HL-60/S4 (cell line): ENCODE measurements around the gene PPP1R14D.
"Not testable (repeated sequence)": the region's sequence is repeated elsewhere in the genome, so short reads cannot be mapped to it uniquely, and the experiment has no call there.

ENCODE experiments used
- in situ Hi-C: fragments of 300-500 bp; cut with MboI; formaldehyde crosslinking; loops from 2 replicates; pipeline ENCODE4 v1.14.3; 2022; ENCODE audit warnings: low sequenced_read_pairs

PPP1R14D gene, protein sequence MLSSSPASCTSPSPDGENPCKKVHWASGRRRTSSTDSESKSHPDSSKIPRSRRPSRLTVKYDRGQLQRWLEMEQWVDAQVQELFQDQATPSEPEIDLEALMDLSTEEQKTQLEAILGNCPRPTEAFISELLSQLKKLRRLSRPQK

DNA sequence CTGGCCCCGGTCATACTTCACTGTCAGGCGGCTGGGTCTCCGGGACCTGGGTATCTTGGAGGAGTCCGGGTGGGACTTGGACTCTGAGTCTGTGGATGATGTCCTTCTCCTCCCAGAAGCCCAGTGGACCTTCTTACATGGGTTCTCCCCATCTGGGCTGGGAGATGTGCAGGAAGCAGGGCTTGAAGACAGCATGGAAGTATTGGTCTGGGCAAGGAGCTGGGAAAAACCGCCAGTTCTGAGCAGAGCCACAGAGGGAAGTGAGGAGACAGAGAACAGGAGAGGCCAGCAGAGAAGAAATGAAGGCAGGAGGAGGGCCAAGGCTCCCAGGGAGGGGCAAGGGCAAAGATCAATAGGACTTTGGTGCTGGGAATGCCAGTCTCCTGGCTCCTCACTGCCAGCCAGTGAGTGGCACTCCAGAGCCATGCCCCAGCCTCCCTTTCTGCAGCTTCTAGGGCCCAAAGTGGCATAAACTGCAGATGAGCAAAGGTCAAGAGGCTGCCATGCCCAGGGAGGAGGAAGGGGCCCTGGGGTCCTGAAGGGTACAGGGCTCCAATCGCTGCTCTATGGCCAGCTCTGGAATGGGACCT is at the start of gene PPP1R14D:
PPP1R14D (minus strand) TSS at position 262 of the 590 bp plus-strand sequence; CDS start at position 195, 67 bp downstream.
- in situ Hi-C loops = no loop called here

- in situ Hi-C loops = no loop called here
Measured at GRCh38 chr15:40877694-40878093, 49.2 kb upstream of the PPP1R14D start.

- in situ Hi-C loops = no loop called here
Measured at GRCh38 chr15:40875991-40876730, 47.7 kb upstream of the PPP1R14D start.

- in situ Hi-C loops = no loop called here
Measured at GRCh38 chr15:40873694-40874561, 45.4 kb upstream of the PPP1R14D start, which contains the start of gene RHOV. Gene RHOV (minus strand): TSS chr15:40874234. CDS start chr15:40874139, 95 bp downstream.

DNA sequence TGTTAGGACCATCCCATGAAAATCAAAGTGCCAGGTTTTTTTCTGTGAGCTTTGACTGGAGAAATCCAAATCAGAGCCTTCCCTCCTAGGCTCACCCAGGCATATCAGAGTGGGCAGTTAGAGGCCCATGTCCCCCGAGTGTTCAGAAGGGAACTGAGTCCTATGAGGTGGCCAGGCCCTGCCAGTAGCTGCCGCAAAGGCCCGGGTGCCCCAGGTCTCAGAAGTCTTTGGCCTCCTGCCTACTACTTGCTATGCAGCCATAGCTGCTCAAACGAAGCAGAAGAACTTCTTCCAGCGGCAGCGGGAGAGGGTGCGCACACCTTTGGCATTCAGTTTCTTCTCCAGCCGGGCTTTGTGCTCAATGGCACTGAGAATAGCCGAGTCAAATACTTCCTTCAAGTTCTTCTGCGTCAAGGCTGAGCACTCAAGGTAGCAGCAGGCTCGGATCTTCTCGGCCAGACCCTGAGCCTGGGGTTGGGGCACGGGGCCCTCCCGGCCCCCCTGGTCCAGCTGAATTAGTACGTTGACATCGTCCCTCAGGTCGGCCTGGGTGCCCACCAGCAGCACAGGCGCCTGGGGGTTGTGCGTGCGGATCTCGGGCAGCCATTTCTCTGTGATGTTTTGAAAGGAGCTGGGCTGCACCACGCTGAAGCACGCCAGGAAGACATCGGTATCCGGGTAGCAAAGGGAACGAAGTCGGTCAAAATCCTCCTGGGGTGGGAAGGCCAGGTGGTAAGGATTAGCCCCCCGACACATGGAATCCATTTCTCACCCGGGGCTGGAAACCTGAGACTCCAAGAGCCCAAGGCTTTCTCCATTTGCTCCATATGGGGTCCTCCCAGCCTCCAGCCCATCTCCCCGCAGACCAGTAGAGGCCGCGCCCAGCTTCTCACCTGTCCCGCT is 44.5 kb upstream of the PPP1R14D start:
- in situ Hi-C loops = no loop called here

GRCh38 chr15:40871749-40872617 is 43.5 kb upstream of the PPP1R14D start:
- in situ Hi-C loops = no loop called here

DNA sequence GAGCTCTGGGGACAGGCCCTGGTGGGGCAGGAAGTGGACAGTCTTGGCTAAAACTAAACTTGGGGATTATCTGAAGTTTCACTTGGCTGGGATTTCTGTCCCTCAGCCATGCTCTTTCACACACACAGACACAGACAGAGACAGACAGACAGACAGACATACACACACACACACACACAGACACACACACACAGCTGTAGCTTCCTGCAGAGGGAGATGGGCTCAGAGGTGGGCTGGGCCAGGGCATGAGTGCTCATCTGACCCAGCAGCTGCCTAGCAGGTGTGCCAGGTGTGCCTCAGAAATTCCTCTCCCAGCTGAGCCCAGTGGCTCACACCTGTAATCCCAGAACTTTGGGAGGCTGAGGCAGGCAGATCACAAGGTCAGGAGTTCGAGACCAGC is 42.2 kb upstream of the PPP1R14D start:
- in situ Hi-C loops = no loop called here

DNA sequence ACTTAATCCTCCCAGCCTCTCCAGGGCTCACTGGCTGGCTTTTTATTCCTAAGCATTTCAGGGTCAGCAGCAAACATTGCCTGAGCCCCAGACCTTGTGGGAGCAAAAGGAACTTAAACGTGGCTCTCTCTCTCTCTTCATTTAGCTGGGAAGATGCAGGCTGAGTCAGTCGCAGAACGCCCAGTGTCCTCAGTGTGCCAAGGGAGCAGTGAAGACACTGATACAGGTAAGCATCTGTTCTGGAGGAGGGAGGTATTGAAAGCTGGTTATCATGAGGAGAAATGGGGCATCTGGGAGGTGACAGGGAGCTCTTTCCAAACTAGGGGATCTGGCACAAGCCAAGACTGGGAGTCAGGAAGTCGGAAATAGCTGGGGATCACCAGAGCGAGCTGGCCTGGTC is 41.2 kb upstream of the PPP1R14D start:
- in situ Hi-C loops = no loop called here

DNA sequence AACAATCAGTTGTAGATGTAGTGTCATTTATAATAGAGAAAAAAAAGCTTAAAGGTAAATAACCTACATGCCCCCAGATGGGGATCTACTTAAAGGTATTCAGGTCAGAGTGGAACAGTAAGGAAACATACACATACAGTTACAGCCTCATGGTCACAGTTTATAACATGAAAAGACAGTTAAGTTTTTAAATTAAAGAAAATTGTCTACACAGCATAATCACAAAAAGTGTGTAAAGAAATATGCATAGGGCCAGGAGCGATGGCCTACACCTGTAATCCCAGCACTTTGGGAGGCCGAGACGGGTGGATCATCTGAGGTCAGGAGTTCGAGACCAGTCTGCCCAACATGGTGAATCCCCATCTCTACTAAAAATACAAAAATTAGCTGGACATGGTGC is 38.7 kb upstream of the PPP1R14D start:
- in situ Hi-C loops = no loop called here

- in situ Hi-C loops = no loop called here
Measured at GRCh38 chr15:40863660-40864270, 35.3 kb upstream of the PPP1R14D start.

- in situ Hi-C loops = not testable (repeated sequence)
Measured at GRCh38 chr15:40861147-40861546, 32.6 kb upstream of the PPP1R14D start.

- in situ Hi-C loops = no loop called here
Measured at GRCh38 chr15:40859206-40859851, 30.8 kb upstream of the PPP1R14D start.

DNA sequence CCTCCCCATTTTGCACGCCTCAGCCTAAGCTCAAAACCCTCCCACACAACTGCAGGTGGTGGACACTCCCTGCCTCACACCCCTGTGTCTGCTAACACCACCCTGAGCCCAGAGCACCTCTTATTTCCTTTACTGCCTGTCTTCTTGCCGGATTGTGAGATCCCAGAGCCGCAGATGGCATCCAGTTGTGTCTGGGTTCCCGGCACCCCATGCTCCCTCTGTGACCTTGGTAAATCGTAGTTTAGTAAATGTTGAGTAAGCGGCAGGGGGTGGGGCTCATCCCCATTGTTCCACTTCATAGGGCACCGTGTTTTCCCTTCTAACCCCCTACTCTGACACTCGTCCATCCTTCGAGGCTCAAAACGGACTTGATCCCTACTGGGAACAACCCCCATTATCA is 30.2 kb upstream of the PPP1R14D start:
- in situ Hi-C loops = no loop called here

DNA sequence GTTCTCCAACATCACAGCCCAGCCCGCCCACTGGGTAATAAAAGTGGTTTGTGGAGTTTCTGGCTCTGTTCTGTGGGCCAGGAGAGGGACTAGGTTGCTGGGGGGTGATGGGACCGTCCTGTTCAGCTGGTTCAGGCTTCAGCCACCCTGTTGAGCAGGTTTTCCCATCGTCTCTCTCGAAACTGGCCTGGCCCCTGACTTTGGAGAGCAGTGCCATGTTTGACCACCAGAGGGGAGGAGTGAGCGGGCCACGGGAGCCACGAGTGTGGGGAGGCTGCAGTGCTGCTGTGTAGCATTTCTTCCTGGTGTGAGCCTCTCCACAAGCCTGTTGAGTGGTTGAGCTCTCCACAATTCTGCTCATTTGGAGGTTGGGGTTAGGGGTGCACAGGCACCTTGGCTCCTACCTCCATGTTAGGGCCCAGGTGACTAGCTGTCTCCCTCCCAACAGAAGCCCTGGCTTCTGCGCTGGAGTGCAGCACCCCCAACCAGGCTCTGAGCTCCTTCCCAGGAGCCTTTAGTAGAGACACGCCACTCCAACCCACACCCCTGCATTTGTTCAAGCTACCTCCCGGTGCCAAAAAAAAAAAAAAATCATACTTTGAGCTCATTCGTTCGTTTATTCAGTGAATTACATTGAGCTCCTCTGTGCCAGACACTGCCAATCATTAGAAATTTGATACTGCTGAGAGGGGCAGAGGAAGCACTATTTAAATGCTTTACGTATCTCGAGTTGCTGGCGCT is 29.3 kb upstream of the PPP1R14D start:
- in situ Hi-C loops = no loop called here

GRCh38 chr15:40856746-40857145 is 28.2 kb upstream of the PPP1R14D start:
- in situ Hi-C loops = no loop called here

DNA sequence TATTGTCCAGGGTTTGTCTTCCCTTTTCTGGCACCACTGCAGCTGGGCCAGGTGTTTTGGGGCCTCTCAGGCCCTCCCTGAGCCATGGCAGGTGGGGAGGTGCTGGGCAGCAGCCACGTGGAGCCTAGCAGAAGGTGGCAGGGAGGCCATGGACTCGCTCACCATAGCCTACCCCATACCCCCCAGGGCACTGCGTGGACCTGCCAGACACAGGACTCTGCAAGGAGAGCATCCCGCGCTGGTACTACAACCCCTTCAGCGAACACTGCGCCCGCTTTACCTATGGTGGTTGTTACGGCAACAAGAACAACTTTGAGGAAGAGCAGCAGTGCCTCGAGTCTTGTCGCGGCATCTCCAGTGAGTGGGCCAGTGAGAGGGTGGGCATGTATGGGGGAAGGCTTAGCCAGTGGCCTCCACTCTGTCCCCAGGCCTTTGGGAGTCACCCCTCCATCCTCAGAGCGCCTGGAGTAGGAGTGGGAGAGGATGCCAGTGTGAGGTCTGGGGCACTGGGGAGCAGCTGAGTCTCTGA is 27.3 kb upstream of the PPP1R14D start:
- in situ Hi-C loops = no loop called here

GRCh38 chr15:40854161-40854560 is 25.7 kb upstream of the PPP1R14D start:
- in situ Hi-C loops = no loop called here
